C4-2B (cell line): ENCODE measurements around the gene CHD2.

Experiments used
- H3K27ac ChIP-seq: fragments of 450-650 bp; 2 replicates; pipeline ENCODE4 v1.5.1; 2017
- CTCF ChIP-seq: fragments of 450-650 bp; conservative IDR thresholded peaks from 2 replicates; pipeline ENCODE4 v1.5.1; 2017; ENCODE audit warnings: mild to moderate bottlenecking
- ZFX ChIP-seq: fragments of 450-650 bp; IDR thresholded peaks from 2 replicates; pipeline ENCODE4 v1.6.1; 2017

Gene CHD2

DNA sequence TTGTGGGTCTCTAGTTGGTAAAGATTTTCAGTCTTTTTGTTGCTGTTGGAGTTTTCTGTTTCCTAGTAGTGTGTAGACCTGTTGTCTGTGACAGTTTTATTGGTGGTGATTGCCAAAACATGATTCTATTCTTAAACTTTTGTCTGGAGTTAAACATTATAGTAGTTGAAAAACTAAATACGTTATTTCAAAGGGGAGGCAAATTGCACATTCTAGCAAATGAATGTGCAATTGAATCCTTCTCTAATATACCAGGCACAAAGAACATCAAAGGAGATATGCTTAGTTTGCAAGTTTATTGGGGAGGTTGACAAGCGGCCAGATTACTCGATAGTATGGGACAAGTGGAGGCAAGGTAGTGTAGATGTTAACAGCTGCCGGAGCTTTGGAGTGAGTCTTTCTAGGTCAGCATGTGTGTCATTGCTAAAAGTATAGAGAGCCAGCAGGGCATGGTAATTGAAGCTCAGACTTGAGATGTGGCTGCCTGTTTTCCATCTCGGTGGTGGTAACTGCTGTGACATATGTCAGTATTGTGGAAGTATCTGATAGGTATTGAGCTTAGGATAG, 20.6 kb downstream of the CHD2 start:
- peak overlapping the region; percentile 47; the same call in 1 of the 2 replicates for H3K27ac ChIP-seq
- TF ChIP-seq CTCF, result no peak
- TF ChIP-seq ZFX, result no peak

GRCh38 chr15:92921215-92922131, 21.3 kb downstream of the CHD2 start:
- TF ChIP-seq CTCF (no peak), ZFX (no peak)
- peak overlapping the region; percentile 47; the same call in 1 of the 2 replicates for H3K27ac ChIP-seq

- TF ChIP-seq ZFX (no peak), CTCF (no peak)
- no peak overlapping the region; the same call in 1 of the 2 replicates for H3K27ac ChIP-seq
These were observed 22.4 kb downstream of the CHD2 start for GRCh38 chr15:92922418-92923002.

DNA sequence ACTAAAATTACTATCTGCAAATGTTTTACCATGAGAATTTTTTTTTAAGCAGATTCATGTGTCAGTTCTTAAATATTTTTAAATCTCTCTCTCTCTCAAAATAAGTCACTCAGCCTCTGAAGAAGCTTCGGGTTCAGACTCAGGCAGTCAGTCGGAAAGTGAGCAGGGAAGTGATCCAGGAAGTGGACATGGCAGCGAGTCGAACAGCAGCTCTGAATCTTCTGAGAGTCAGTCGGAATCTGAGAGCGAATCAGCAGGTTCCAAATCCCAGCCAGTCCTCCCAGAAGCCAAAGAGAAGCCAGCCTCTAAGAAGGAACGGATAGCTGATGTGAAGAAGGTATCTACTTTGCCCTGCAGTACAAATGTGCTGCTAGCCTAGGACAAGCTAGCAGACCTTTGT, 24.1 kb downstream of the CHD2 start:
- TF ChIP-seq CTCF (no peak), ZFX (no peak)
- no peak overlapping the region for H3K27ac ChIP-seq

DNA sequence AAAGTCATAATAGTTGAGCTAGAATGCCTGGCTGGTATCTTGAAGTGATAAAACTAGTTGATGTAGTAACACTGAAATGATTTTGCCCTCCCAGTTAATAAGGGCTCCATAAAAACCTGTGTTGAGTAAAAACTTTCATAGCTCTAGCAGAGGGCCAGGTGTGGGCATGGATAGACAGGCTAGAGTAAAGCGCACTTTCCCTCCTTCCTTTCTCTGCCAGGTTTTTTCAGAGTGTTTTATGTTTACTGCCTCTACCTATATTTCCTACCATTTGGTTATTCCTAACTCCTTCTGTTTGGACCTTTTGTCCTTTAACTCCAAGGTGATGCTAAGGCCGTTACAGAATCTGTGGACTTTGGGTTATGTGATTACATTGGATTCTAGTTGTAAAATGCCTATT, 25.3 kb downstream of the CHD2 start:
- H3K27ac ChIP-seq, result no peak overlapping the region
- TF ChIP-seq CTCF (no peak), ZFX (no peak)

DNA sequence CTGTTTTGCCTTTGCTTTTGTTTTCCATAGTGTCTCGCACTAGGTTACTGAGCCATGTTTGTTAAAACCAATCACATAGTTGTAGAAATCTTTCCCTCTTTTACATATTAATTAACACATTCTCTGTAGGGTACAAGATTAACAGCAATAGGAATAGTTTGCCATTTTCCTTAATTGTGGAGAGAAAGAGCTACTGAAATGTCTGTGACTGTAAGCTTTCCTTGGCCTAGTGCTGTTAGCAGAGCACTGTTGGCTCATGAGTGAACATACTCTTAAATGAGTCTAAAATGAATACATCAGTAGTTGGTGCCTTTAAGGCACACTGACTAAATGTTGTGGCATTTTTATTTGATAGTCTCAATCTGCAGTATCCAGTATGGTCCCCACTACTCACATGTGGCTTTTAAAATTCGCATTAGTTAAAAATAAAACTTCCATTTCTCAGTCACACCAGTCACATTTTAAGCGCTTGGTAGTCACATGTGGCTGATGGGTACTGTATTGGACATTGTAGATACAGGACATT, 28.2 kb downstream of the CHD2 start:
- TF ChIP-seq CTCF, result no peak
- H3K27ac ChIP-seq, result no peak overlapping the region

GRCh38 chr15:92929002-92929401, 28.9 kb downstream of the CHD2 start:
- no peak overlapping the region for H3K27ac ChIP-seq
- no peak for TF ChIP-seq CTCF
